NCI-H446 (cell line): ENCODE results near the gene RAB29.

Source experiments
- DNase-seq, 2 experiments: peaks; one replicate each; lab custom pipeline; 2025; lab: John Stamatoyannopoulos, UW

Gene RAB29

GRCh38 chr1:205794011-205794730 lies 18.9 kb upstream of the RAB29 start:
- DNase-seq: no peak

DNA sequence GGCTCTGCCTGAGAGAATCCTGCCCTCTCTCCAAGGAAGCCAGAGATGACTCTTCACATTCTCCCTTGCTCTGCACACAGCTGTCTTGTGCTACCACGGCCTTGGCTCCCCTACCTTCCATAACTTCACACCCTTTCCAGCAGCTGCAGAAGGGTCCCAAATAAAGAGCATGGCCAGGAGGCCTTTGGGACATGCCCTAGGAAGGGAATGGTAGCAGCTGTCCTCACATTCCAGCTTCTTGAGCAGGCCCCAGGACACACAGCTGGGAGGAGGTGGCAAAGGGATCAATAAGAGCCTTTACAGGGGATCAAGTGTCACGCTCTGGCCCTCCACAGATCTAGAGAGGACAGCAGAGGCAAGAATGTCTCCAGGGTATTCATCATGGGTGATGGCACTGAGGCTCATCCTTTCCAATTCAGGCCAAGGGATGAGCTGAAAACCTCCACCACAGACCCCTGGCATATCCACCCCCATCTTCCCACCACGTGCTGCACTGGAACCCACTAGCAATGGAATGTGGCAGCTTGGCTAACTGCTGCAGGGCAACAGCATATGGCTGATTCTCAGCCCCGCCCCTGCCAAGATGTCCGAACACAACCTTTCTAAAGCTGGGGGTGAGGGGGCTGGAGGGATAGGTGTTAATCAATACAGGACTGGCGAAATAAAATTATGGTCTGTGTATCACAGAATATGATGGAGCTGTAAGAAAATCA lies 17.8 kb upstream of the RAB29 start:
- no peak for DNase-seq

GRCh38 chr1:205792481-205792881 lies 17.2 kb upstream of the RAB29 start:
- no peak for DNase-seq

- DNase-seq: peak; percentile 24 to 43
Measured at GRCh38 chr1:205791568-205792180, 16.4 kb upstream of the RAB29 start.

- DNase-seq: no peak
Measured at GRCh38 chr1:205787287-205787916, 12.1 kb upstream of the RAB29 start.

- no peak for DNase-seq
Measured at GRCh38 chr1:205786601-205787000, 11.3 kb upstream of the RAB29 start.

GRCh38 chr1:205785446-205785845 lies 10.2 kb upstream of the RAB29 start:
- no peak for DNase-seq

- peak in 1 of 2 experiments; percentile 15 for DNase-seq
Measured at GRCh38 chr1:205783904-205784303, 8.6 kb upstream of the RAB29 start.

GRCh38 chr1:205783433-205783795 lies 8.1 kb upstream of the RAB29 start:
- no peak for DNase-seq

GRCh38 chr1:205782627-205783432 lies 7.5 kb upstream of the RAB29 start:
- DNase-seq: no peak

- no peak for DNase-seq
Measured at GRCh38 chr1:205780335-205780734, 5.1 kb upstream of the RAB29 start.

GRCh38 chr1:205777994-205778393 lies 2.7 kb upstream of the RAB29 start:
- DNase-seq: no peak

DNA sequence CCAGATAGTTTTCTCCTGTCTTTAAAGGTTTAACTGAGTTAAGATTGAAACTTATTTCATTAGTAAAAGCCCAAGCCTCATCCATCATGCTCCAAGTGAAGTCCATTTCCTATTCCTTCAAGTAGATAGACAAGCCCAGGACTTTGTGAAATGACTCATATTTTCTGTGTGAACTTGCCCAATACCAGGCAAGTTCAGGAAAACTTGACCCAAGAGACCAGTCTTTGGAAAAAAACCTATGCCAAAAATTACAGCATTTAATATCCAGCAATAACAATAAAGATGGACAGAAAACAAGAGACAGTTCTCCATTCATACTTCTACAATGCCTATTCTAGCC lies 405 bp upstream of the RAB29 start:
- no peak for DNase-seq

- DNase-seq: no peak
Measured at GRCh38 chr1:205774198-205775014, 876 bp downstream of the RAB29 start.

GRCh38 chr1:205772607-205773032 lies 2.7 kb downstream of the RAB29 start:
- no peak for DNase-seq

DNA sequence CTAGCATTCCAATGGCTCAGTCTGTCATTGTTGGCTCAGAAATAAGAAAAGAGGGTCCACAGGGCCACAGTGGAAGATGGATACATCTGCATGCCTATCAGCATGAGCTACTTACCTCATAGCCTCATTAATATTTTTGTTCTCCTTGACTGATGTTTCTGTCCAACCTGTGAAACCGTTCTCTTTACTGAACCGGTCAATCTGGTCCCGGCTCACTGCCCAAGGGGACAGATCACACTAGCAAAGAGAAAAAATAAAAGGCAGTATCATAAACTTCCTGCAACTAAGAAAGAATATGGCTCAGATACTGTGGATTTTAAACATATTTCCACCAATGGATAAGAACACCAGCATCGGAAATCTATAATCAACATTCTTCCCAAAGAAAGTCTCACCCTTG lies 4.7 kb downstream of the RAB29 start:
- no peak for DNase-seq

DNA sequence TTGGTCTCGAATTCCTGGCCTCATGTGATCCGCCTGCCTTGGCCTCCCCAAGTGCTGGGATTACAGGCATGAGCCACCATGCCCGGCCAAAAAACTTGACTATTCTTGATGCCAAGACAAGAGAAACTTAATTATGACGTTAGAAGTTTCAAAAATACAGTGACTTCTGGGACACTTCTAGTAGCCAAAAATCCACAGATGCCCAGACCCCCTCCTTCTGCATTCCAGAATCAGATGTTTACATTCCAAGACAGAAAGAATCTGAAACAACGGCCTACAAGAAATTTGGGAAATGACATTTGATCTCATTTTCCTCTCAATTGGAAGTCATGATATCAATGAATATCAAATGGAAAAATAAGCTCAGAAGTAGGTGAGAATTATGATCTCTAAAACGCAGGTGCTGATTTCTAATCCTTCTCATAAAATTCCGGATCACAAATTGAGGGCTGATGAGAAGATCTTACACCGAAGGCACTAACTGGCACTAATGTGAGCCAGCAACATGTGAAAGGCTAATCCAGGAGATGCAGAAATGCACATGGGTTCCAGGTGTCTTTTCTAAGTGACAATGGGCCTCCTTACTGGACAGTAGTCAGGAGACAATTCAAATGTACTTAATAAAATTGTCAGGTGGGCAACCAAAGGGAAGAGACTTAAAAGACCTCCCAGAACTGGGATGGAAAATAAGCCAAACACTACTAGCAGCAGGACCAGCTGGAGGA lies 5.5 kb downstream of the RAB29 start:
- DNase-seq: no peak

- DNase-seq: no peak
Measured at GRCh38 chr1:205767248-205767647, 8.0 kb downstream of the RAB29 start.

DNA sequence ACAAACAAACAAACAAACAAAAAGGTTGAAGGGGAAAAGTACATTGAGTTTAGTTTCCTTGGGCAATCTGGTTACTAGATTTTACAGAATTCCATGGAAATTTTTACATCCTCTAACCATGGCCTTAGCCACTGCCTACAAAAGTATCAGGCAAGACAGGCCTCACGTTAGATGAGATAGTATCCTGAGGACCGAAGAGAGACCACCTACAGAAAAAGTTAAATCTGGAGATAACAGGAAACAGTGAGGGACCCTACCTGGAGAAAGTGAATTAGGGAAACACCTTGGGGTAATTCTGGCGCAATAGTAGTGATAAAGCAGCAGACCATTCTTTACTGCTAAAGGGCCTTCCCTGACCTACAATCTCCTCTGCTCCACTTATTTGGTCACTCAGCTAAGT lies 8.7 kb downstream of the RAB29 start:
- DNase-seq: no peak

DNA sequence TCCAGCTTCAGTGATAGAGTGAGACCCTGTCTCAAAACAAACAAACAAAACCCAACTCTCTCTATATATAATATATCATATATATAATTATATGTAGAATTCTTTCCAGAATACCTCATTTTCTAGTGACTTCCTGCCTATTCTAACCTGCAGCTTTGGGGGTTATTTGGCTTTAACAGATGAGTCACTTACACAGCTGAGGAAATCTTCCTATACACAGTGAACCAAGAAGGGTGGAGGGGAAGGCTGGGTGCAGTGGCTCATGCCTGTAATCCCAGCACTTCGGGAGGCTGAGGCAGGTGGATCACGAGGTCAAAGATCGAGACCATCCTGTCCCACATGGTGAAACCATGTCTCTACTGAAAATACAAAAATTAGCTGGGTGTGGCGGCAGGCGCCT lies 9.2 kb downstream of the RAB29 start:
- no peak for DNase-seq

DNA sequence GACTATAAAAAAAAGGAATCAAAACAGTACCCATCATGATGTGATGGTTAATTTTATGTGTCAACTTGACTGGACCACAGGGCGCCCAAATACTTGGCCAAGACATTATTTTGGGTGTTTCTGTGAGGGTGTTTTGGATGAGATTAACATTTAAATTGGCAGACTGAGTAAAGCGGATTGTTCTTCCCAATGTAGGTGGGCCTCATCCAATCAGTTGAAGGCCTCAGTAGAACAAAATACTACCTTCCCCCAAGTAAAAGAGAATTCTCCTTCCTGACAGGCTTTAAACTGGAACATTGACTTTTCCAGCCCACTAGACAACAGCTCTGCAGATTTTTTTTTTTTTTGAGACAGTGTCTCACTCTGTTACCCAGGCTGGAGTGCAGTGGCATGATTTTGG lies 10.7 kb downstream of the RAB29 start:
- no peak for DNase-seq
